Heart left ventricle (tissue), 13 donors: ENCODE measurements around the gene ZCRB1.

Experiments
- CTCF ChIP-seq, 12 donors: fragments of 200-600 bp; sonication (generic) in 4 of 12; IDR thresholded peaks; one replicate each; pipeline versions ENCODE4 v1.5.0 to v1.8.0; 2018 to 2022; ENCODE audit warnings: antibody characterized with exemption in 12 of 12, mild to moderate bottlenecking in 5 of 12
- POLR2A ChIP-seq, 2 donors: fragments of 450-650 bp; IDR thresholded peaks; one replicate each; pipeline ENCODE4 v1.6.1; 2017; ENCODE audit warnings: antibody characterized with exemption in 2 of 2, mild to moderate bottlenecking in 2 of 2, moderate library complexity in 2 of 2
- donor health status: ischemic (EF 13 %, LVEDD 7.1; RV severe dilation, severe dysfunction).
- donor health status: DM: no; HTN: yes; CAD: no.
- donor health status: DM: no; HTN: no; CAD: no.
- donor health status: ischemic (EF 25% LVEDD 6.9; RV normal size, moderate dysfunction).
- donor health status: ischemic (EF 25% LVEDD 5.7; RV mildly dilated, moderate dysfunction).
- donor health status: ischemic (EF 35%, LVEDD 5.7; RV mildly dilated, moderate dysfunction).
- donor health status: nonischemic (EF 11% LVEDD 7.7; RV severe dilation, severe dysfunction).
- donor health status: DM: yes; HTN: yes; CAD: no.
- donor health status: PGD.
- donor health status: ischemic (EF 29% LVEDD 5.4; RV normal size, mild dysfunction).
- donor health status: nonischemic (EF 23%, LVEDD 6.1; RV moderate dilation, normal function).

GRCh38 chr12:42281278-42281677 lies 44.6 kb downstream of the ZCRB1 start:
- TF ChIP-seq CTCF (IDR thresholded peaks at IDR 0.05) = no peak
- no peak for TF ChIP-seq POLR2A (IDR thresholded peaks at IDR 0.05)
